Activated CD4-positive, alpha-beta T cell treated with anti-CD3 and anti-CD28 coated beads for 24 hours (primary cell): Measurements from ENCODE around the gene PIBF1.
"Not testable (repeated sequence)": the region's sequence is repeated elsewhere in the genome, so short reads cannot be mapped to it uniquely, and the experiment has no call there.

Source experiments
- DNase-seq, 2 donors: peaks; one replicate each; pipeline ENCODE4 v3.0.0-alpha.2; 2020; ENCODE audit warnings: low read depth in 2 of 2

Gene PIBF1

DNA sequence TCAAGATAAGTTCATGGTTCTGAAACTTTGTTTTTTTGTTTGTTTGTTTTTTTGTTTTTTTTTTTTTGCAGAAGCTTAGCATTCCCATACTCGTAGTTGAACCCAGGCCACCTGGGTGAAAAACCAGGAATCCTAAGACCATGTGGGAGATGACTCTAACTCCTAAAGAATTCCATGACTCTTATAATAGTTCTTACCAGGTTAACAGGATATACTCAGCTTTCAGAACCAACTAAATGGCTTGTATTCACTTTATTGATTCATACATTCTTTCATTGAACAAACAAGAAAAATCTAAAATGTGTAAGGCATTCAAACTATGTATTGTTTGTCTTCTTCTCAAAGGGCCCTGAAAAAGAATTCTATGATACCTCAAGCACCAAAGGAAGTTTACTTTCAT is 236.4 kb downstream of the PIBF1 start:
- DNase-seq, result no peak

DNA sequence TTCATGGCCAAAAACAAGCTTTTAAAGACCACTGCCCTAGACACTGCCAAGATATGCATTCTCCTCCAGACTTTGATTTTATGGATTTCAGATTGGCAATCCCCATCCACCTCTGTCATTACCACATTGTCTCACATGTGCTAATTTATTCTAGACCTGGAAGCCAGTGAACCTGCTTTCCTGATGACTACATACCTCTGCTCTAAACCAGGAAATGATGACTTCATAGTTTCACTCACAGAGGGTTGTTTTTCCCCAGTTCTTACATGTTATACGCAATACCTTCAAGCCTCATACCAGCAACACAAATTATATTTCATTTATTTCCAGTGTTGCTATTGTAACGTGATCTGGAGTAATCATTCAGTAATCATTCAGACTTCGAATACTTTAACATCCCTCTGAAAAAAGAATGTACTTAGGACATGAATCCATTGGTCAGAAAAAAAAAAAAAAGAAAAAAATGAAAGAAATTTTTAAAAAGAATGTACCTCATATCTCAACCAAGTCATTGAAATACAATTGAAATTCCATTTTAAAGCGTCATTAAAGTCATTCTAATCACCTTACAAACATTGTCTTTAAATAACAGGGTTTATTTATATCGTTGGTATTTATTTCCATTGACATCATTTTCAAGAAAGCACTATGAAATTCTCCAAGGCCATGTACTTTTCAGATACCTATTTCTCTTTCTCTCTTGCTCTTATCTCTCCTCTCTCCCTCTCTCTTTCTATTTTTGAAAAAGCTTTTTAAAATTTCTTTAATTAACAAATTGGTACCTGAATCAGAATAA is 243.5 kb downstream of the PIBF1 start:
- DNase-seq, result no peak

DNA sequence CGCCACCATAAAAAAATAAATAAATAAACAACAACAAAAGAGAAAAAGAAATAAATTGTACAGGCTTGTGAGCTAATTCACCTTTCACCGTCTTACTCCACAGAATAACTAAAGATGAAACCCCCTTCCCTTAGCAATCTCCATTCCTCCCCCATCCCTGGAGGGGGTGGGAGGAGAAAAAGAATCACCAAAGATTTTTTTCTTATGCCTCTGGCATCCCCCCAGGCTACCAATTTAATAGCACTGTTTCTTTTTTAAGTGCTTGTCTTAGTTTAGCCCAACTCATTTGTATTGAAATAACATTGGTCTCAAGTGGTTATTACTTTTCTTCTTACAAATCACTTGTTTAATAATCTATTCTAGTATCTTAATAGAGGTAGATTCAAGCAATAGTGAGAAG is 253.0 kb downstream of the PIBF1 start:
- DNase-seq, result no peak

DNA sequence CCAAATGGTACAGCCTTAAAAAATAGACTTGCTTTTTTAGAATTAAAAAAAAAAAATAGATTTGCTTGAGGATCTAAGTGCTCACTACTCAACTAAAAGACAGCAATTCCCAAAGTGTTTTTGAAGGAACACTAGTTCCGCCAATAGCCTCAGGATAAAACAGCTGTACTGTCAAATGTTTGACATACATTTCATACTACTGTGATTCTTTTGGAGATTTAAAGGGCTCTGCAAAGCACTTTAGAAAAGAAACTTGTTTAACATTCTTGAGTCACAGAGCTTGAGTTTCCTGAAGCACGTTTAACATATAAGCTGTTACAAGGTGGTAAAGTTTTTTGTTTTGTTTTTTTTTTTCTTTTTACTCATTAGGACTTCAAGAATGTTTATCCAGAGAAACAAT is 253.7 kb downstream of the PIBF1 start:
- DNase-seq, result no peak

DNA sequence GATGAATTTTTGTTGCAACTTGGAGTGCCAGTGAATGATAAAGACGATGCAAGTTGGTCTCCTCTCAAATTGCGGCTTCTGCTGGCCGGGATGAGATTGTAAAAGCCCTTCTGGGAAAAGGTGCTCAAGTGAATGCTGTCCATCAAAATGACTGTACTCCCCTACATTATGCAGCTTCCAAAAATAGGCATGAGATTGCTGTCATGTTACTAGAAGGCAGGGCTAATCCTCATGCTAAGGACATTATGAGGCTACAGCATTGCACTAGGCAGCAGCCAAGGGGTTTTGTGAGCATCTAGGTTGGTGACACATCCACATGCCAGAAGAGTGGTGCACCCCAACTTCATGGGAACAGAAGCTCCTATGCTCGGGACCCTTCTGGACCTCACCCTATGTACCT is 254.6 kb downstream of the PIBF1 start:
- DNase-seq, result no peak

DNA sequence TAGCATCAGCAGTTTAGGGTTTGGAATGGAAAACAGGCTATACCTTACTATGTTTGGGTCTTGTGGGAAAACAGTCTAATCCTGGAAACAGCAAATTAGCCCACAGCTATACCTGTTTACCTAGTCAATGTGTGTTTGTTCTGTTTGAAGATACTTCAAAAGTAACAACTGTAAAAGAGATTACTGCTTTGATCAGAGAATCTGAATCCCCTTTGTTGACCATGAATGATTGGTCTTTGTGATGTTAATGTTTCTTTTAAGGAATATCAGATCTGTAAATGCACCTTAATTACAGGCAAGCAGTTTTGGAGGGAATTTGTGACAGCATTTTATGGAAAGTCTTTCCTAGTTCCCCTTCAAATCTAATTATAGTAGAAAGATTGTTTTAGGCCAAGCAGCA is 256.1 kb downstream of the PIBF1 start:
- DNase-seq, result no peak

DNA sequence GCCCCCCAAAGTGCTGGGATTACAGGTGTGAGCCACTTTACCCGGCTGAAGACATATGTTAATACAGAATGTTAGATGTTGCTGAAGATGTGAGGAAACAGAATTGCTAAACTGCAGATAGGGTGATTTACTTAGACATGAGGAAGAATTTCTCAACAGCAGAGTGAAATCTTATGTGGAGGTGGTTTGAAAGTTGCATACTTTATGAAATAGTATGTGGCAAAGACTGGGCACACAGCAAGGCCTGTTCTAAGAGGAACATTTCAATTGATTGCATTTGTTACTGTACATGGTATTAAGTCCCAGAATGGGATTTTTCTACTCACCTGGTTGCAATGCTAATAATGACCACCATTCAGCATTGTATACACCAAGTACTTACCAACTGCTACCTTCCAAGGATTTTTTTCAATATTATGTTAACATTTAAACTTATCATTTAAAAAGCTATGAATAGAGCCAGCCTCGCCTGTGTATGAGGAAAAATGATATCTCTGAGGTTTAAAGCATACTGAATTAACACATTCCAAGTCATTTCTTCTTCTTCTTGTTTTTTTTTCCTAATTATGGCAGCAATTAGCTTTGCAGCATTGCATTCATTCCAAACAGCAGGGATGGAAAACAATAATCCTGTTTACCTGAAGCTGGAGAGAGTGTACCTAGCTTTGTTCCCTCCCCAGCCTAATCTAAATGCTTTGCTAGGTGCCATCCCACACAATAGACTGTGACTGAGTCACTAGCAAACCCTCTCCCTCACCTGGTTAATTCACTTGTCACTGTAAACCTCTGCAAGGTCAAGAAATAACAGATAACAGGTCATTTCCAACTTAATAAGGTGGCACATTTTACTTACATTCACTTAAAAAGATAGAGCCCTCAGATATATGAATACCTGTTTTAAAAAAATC is 257.5 kb downstream of the PIBF1 start:
- DNase-seq, result no peak

DNA sequence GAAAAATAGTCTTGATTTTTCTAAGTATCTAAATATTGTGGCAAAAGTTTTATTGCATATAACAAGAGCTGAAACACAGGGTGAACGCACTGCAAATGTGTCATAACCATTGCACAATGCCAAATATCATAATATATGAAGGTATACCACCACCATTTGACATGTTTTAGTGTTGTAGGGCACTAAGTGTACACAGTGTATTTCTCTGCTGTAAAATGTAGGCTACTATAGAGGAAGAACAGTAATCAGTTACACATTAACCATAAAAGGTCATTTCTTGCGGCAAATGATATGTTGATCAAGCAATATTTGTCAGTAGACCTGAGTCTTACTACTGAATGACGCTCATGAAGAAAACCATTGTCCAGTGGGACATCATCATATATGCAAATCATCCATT is 258.6 kb downstream of the PIBF1 start:
- DNase-seq, result no peak

DNA sequence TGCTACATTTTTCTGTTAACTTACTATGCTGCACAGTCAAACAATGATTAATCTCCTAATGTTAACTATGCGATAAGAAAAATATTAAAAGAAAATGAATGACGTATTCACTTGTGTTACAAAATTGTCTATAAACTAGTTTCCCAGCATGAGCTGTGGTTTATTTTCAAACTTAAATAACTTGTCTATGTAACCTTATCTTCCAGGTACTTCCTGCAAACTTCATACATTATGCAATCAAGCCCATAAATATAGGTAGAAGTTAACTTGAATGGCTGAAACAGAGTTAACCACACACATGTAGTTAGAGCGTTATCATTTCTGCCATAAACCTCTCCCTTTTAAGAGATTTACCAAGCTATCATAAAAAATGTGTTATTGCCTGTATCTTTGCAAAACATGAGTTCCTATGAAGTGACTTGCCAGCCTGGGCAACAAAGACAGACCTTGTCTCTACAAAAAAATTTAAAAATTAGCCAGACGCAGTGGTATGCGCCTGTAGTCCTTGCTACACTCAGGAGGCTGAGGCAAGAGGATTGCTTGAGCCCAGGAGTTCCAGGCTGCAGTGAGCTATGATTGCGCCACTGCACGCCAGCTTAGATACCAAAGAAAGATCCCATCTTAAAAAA is 259.1 kb downstream of the PIBF1 start:
- no peak for DNase-seq

DNA sequence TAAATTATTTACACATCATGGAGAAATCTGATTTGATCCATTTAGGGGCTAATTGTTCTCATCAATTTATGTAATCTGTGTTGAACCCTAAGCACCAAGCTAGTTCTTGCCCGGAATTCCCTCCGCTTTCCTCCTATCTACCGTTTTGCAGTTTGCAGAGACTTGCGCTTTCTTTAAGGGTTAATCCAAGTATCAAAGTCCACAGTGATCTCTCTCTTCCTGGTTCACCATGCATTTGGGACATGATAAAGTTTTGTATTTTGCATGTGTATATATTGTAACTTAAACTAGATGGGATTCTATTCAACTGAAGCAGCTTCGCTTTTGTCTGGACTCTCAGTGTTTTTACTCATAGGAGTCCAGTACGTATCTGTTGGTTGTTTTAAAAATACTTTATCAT is 263.1 kb downstream of the PIBF1 start:
- no peak for DNase-seq

GRCh38 chr13:73048615-73049014 is 266.7 kb downstream of the PIBF1 start:
- not testable (repeated sequence) for DNase-seq

DNA sequence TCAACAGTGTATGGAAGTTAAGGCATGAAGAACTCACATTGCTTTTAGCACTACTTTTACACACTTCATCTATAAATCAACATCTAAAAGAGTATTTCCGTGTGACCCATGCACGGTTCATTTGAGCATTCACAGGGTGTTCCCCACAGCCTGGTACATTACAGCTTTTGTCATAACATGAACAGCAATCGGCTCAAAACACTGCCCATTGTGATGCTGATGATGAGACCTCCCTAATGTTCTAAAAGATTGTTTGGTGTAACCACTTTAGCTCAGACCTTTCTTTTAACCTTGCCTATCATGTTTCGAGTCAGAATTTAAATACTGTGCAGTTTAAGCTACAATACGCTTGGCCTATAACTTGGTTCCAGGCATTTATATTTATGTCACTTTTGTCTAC is 272.8 kb downstream of the PIBF1 start:
- DNase-seq, result no peak

DNA sequence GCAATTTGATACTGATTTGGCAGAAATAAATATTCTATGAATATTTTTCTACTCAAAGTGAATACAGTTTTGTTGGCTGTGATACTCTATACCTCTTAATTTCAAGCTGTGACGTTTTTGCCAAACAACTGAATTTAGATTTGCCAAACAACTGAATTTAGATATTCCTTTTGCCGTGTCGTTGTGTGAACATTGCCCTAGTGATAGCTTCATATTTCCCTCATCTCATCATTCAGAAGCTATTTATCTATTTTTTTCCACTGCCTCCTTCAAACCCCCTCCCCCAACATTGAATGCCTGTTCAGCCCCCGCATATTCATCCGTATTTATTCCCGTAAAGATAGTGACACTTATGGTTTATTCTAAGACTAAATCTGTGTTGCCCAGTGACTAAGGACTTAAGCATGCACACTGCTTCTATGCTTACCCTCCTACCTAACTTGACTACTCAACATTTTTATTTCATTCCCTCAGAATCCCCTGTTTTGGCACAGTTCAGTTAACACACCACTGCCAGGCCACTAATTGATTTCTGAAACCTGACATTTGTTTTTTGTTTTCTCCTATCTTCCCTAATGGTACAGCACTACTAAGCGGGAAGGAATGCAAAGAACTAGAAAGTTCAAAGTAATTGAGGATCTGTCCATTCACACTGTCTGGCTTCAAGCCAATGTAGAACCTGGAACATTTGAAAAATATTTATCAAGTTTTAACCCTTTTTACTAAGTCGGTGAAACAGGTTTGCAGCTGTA is 274.1 kb downstream of the PIBF1 start:
- no peak for DNase-seq

DNA sequence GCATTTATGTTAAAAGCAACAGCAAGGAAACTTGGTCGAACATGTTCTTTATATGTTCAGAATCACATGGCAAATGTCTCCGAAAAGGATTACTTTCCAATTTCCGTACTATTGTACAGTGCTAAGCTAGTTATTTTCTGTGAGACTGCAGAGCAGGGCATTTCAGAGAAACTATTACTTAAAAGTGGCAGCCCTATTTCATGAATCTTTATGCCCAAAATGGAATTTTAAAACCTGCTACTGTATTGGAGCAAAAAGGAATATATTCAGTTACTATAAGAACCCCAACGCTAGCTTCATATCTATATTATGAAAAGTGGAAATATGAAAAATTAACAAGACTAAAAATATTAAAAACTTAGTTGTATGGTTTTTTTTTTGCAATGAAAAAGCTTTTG is 274.6 kb downstream of the PIBF1 start:
- no peak for DNase-seq

DNA sequence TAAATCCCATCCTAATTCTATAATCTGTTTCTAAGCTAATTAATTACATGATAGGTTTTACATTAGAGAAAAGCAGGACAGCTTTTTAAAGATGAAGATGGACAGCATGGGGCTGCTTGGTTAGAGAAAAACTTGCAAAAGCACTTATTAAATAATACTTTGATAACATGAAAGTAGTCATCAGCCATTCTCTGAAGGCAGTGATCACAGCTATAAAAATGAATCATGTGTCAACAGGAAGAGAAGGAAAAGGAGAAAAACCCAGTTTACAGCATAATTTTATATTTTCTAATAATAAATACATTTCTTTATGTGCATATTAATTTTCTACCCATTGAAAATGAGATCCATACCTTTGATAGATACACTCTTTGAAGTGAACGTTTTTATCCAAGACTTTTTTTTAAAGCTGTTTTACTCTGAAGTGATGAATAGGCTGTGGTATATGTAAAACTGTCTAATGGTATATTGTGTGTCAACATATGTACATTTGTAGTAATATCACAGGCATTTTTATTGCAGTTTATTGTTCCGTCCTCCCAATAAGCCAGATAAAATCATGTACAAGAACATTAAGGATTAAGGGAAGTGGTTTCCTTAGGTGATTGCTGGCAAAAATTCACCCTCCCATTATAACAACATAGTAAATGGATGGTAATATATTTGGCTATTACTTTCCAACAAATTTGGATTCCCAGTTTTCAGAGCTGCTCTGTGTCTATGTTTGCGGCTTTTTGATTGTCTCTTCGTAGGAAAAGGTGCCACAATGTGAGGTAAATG is 275.5 kb downstream of the PIBF1 start:
- no peak for DNase-seq

DNA sequence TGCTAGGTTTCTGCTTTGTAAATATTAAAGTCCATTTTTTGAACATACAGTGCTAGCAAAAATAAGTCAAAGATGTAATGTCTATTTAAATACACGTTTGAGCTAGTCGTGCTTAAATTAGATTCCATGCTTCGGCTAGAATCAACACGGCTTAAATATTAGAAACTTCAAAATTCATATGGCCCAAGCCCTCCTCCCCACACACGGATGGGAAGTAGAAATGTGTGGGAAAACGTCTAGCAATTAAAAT is 276.1 kb downstream of the PIBF1 start:
- DNase-seq, result no peak

DNA sequence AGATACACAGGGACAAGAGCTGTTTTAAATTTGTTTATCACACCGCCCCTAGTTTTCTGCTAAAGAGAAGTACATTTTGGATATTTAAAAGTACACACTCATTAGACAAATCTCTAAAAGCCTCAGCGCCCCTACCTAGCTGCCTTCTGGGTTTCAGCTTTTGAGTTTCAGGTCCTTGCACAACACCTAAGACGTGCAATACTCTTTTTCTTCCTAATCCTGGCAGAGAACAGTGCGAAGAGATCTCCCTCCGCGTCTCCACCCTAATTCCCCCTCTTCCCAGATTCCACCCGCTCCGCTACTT is 276.5 kb downstream of the PIBF1 start:
- no peak for DNase-seq

- peak; percentile 93 to 95 for DNase-seq
These were observed 277.0 kb downstream of the PIBF1 start, which contains the start of gene KLF5 for GRCh38 chr13:73058736-73059459. TSS of gene KLF5 (plus strand) at chr13:73059005. CDS start at chr13:73059328, 323 bp downstream.

DNA sequence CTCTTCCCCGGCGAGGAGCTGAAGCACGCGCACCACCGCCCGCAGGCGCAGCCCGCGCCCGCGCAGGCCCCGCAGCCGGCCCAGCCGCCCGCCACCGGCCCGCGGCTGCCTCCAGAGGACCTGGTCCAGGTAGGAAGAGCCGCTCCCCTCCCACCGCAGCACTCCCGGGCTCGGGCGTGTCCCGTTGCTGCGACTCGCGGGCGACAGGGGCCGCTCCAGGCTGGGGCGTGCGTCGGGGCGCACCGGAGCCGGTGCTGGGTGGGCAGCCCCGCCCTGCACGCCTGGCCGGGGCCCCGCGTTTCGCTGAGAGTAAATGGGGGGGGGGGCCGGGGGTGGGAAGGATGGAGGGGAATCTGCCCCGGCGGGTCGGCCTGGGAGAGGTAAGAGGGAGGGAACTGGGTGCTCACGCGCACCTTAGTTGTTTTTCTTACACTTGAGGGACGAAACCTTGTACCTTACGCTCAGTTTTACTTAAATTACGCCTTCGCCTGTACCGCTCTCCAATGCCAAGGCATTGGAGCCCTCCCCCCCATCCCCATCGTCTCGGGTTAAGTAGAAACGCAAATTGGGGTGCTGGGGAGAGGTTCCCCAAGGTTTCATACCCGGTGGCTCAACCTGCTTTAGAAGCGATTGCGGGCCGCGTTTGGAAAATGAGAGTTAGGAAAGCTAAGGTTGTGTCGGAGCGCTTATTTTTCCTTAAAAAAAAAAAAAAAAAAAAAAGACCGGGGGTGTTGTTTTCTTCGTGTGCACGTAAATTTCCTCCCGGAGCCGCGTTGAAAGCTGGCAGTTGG is 277.7 kb downstream of the PIBF1 start:
- peak in 1 of 2 donors; percentile 30 for DNase-seq
